ENCODE results near the gene CENPQ.

- TF ChIP-seq EGR1 (IDR thresholded peaks at IDR 0.05), result no peak
- TF ChIP-seq EP300 (IDR thresholded peaks at IDR 0.05; ENCODE audit: borderline replicate concordance), result no peak
- TF ChIP-seq REST (IDR thresholded peaks at IDR 0.05; ENCODE audit: low read depth), result no peak
- no peak for TF ChIP-seq CREB1 (IDR thresholded peaks at IDR 0.05; ENCODE audit: low read depth)
- TF ChIP-seq TAF1 (IDR thresholded peaks at IDR 0.05; ENCODE audit: low read depth), result no peak
- TF ChIP-seq CEBPB (IDR thresholded peaks at IDR 0.05), result no peak
- no peak for TF ChIP-seq RAD21 (IDR thresholded peaks at IDR 0.05; ENCODE audit: low read depth)
- no peak for TF ChIP-seq MAX (IDR thresholded peaks at IDR 0.05)
- TF ChIP-seq NFIC (IDR thresholded peaks at IDR 0.05), result no peak
- TF ChIP-seq TCF12 (IDR thresholded peaks at IDR 0.05; ENCODE audit: low read depth), result no peak
- no peak for TF ChIP-seq TEAD4 (IDR thresholded peaks at IDR 0.05)
- TF ChIP-seq YY1 (IDR thresholded peaks at IDR 0.05; ENCODE audit: low read depth), result no peak
- TF ChIP-seq FOXM1 (IDR thresholded peaks at IDR 0.05; ENCODE audit: borderline replicate concordance, low read depth), result no peak
- TF ChIP-seq ZBTB7A (IDR thresholded peaks at IDR 0.05; ENCODE audit: low read depth), result no peak
These were observed 72.6 kb downstream of the CENPQ start for GRCh38 chr6:49535795-49536194.
